Measurements from ENCODE around the gene RGS5.
"Not testable (repeated sequence)": the region's sequence is repeated elsewhere in the genome, so short reads cannot be mapped to it uniquely, and the experiment has no call there.

Gene RGS5

GRCh38 chr1:163241746-163242145 is 39.0 kb upstream of the RGS5 start:
- ATAC-seq = no peak
- TF ChIP-seq TOX (CRISPR knock-in tag; IDR thresholded peaks at IDR 0.05; ENCODE audit: borderline replicate concordance) = no peak
- no peak for TF ChIP-seq ZNF8 (CRISPR knock-in tag; IDR thresholded peaks at IDR 0.05)
- no peak for TF ChIP-seq TSHZ2 (CRISPR knock-in tag; IDR thresholded peaks at IDR 0.05)

GRCh38 chr1:163240705-163241104 is 38.0 kb upstream of the RGS5 start:
- TF ChIP-seq ZFP30 (CRISPR knock-in tag; IDR thresholded peaks at IDR 0.05) = no peak
- TF ChIP-seq RARB (CRISPR knock-in tag; IDR thresholded peaks at IDR 0.05) = no peak
- TF ChIP-seq, protein P1, sequence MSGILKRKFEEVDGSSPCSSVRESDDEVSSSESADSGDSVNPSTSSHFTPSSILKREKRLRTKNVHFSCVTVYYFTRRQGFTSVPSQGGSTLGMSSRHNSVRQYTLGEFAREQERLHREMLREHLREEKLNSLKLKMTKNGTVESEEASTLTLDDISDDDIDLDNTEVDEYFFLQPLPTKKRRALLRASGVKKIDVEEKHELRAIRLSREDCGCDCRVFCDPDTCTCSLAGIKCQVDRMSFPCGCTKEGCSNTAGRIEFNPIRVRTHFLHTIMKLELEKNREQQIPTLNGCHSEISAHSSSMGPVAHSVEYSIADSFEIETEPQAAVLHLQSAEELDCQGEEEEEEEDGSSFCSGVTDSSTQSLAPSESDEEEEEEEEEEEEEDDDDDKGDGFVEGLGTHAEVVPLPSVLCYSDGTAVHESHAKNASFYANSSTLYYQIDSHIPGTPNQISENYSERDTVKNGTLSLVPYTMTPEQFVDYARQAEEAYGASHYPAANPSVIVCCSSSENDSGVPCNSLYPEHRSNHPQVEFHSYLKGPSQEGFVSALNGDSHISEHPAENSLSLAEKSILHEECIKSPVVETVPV (CRISPR knock-in tag; IDR thresholded peaks at IDR 0.05) = no peak
- no peak for TF ChIP-seq BACH2 (CRISPR knock-in tag; IDR thresholded peaks at IDR 0.05; ENCODE audit: borderline replicate concordance)
- no peak for TF ChIP-seq CREB5 (CRISPR knock-in tag; IDR thresholded peaks at IDR 0.05; ENCODE audit: low read depth)
- no peak for TF ChIP-seq ZNF565 (CRISPR knock-in tag; conservative IDR thresholded peaks at IDR 0.05; ENCODE audit: low read depth)
- TF ChIP-seq TOX (CRISPR knock-in tag; IDR thresholded peaks at IDR 0.05; ENCODE audit: borderline replicate concordance) = no peak
- TF ChIP-seq ISL1 (CRISPR knock-in tag; IDR thresholded peaks at IDR 0.05) = no peak
- no peak for TF ChIP-seq TCF4 (CRISPR knock-in tag; IDR thresholded peaks at IDR 0.05; ENCODE audit: borderline replicate concordance)
- no peak for TF ChIP-seq TSHZ2 (CRISPR knock-in tag; IDR thresholded peaks at IDR 0.05)
- TF ChIP-seq ZC3H10 (CRISPR knock-in tag; IDR thresholded peaks at IDR 0.05) = no peak
- TF ChIP-seq POU6F1 (CRISPR knock-in tag; IDR thresholded peaks at IDR 0.05; ENCODE audit: borderline replicate concordance, low read depth) = no peak
- no peak for ATAC-seq

DNA sequence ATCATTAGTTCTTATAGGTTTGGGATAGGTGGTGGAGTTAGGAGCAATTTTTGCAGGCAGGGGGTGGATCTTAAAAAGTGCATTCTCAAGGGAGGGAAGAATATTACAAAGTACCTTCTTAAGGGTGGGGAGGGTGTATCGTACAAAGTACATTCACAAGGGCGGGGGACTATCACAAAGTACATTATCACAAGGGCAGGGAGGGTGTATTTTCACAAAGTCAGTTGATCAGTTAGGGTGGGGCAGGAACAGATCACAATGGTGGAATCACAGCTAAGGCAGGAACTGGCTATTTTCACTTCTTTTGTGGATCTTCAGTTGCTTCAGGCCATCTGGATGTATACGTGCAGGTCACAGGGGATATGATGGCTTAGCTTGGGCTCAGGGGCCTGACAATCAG is 30.9 kb upstream of the RGS5 start:
- not testable (repeated sequence) for ATAC-seq

DNA sequence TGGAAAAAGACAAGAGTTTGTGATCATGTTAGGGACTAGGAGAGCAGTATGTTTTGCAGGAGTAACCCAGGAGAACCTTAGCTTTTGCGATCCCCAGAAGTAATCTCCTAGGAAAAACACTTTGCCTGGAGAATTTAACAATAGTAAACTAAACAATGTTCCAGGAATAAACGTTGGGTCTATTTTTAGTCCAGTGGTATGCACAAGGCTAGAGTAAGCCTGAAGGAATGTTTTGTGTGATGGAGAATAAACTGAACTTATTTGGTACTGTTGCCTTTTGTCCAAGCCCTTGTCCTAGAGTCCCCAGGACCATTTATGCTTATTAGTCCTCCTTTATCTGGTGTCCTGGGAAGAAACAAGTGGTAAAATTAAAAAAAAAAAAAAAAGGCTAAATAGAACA is 28.7 kb upstream of the RGS5 start:
- ATAC-seq = peak; percentile 99
- TF ChIP-seq ZNF8 (CRISPR knock-in tag; IDR thresholded peaks at IDR 0.05) = no peak
- TF ChIP-seq TOX (CRISPR knock-in tag; IDR thresholded peaks at IDR 0.05; ENCODE audit: borderline replicate concordance) = no peak
- no peak for TF ChIP-seq TCF4 (CRISPR knock-in tag; IDR thresholded peaks at IDR 0.05; ENCODE audit: borderline replicate concordance)
- TF ChIP-seq BACH2 (CRISPR knock-in tag; IDR thresholded peaks at IDR 0.05; ENCODE audit: borderline replicate concordance) = no peak
- TF ChIP-seq ZNF70 (CRISPR knock-in tag; IDR thresholded peaks at IDR 0.05) = no peak
- TF ChIP-seq RARB (CRISPR knock-in tag; IDR thresholded peaks at IDR 0.05) = no peak
- no peak for TF ChIP-seq TSHZ2 (CRISPR knock-in tag; IDR thresholded peaks at IDR 0.05)
- TF ChIP-seq POU6F1 (CRISPR knock-in tag; IDR thresholded peaks at IDR 0.05; ENCODE audit: borderline replicate concordance, low read depth) = no peak
- no peak for TF ChIP-seq ISL1 (CRISPR knock-in tag; IDR thresholded peaks at IDR 0.05)
- TF ChIP-seq PATZ1 (CRISPR knock-in tag; IDR thresholded peaks at IDR 0.05; ENCODE audit: borderline replicate concordance) = no peak
- TF ChIP-seq PPARA (CRISPR knock-in tag; IDR thresholded peaks at IDR 0.05; ENCODE audit: borderline replicate concordance) = no peak

Measured in SK-N-SH treated with all-trans-retinoic acid at 6 μM for 48 hours (cell line).